Measurements from ENCODE around the gene PWWP2B. TPM values are rescaled to one million over a fixed set of nuclear protein-coding genes. Genes with fewer than 3 reads are reported as not detected.
"Not testable (repeated sequence)": the region's sequence is repeated elsewhere in the genome, so short reads cannot be mapped to it uniquely, and the experiment has no call there.

Gene PWWP2B
- polyA plus RNA-seq, 5 donors = 6.1 to 18.4 (median 10.7) TPM

DNA sequence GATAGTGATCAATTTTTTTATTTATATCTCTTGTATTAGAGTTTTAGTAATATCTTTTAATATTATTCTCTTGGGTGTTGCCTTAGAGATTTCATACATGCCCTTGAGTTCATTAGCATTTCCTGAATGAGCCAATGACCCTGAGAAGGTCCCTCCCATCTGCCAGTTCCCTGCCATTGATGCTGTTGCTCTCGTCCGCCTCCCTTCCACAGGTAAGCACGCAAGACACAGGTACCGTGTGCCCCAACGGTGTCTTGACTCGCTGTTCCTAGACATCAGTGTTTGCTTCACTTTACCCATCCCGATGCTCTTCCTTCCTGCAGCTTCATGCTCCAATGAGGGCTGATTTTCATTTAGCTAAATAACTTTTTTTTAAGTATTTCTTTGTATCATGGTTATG, 19.7 kb upstream of the PWWP2B start:
- DNase-seq = no peak

DNA sequence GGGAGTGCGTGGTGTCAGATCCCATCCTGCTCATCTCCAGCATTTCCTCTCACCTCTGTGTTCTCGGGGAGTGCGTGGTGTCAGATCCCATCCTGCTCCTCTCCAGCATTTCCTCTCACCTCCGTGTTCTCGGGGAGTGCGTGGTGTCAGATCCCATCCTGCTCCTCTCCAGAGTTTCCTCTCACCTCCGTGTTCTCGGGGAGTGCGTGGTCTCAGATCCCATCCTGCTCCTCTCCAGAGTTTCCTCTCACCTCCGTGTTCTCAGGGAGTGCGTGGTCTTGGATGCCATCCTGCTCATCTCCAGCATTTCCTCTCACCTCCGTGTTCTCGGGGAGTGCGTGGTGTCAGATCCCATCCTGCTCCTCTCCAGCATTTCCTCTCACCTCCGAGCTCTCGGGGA, 18.0 kb upstream of the PWWP2B start:
- not testable (repeated sequence) for DNase-seq

GRCh38 chr10:132380986-132381385, 16.0 kb upstream of the PWWP2B start:
- not testable (repeated sequence) for DNase-seq

- DNase-seq = no peak
Observed at GRCh38 chr10:132381741-132382140, 15.3 kb upstream of the PWWP2B start.

DNA sequence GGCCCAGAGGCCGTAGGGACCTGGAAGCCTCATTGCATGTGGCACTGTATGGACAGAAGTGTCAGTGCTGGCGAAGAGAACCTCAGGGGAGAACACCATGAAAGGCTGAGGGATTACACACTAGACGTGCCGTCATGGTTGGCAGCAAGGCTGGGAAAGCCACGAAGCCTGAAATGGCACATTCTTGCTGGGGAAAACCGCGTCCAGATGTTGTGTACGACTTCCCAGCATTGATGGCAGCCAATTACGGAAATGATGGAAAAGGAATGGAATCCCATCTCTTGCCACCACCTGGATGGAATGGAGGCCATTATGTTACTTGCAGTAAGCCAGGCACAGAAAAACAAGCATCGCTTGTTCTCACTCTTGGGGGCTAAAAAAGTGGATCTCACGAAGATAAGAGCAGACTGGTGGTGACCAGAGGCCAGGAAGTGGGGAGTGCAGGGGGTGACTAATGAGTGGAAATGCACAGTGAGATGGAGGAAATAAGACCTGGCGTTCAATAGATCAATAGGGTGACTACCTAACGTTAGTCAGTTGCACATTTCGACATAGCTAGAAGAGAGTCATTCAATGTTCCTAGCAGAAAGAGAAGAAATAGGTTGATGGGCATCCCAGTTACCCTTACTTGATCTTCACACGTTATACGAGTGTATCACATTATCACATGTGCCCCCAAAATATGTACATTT, 14.6 kb upstream of the PWWP2B start:
- no peak for DNase-seq

GRCh38 chr10:132383101-132383500, 13.9 kb upstream of the PWWP2B start:
- no peak for DNase-seq

DNA sequence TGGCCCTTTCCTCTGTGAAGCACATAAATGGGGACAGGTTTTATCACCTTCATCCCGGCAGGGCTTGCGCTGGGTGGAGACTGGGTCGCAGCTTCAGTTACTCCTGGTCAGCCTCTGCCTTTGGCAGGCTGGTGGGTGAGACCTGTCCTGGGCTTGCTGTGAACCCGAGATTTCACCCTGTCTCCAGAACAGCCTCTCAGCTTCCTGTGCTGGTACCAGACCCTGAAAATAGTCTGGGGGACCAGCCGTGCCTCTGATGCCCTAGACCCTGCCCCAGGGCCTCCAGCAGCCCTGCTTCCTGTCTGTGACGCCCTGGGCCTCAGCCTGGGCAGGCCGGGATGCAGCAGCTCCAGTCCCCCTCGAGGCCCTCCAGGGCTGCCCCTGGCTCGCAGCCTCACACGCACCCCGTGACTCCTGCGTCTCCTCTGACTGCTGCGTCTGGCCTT, 13.2 kb upstream of the PWWP2B start:
- no peak for DNase-seq

DNA sequence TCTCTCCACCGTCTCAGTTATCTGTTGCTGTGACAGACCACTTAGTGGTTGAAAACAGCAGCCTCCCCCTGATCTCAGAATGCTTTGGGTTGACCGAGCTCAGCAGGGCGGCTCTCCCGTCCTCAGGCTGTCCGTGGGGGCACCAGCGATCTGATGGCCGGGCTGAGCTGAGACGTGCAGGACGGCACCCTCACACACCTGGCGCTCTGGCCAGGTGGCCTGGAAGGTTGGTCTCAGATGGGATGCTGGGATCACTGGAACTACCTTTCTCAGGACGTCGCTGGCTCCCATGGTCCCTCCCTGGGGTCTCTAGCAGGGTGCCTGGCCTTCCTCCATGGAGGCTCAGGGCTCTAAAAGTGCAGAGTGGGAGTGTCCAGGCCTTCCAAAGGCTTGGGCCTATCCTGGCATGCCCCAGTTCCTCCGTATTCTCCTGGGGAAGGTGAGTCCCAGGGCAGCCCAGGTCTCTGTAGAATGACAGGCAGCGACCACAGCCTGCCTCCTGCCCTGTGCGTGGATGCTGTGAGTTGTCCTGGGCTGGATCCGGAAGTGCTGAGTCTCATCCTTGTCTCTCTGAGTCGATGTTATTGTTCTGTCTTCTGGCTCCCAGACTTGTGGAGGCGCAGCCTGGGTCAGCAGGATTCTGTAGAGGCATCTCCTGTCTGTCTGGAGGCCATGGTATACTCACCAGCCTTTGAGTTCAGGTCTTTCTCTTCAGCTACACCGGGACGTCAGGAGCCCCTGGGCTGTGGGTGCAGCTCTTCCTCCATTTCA, 12.2 kb upstream of the PWWP2B start:
- DNase-seq = no peak

DNA sequence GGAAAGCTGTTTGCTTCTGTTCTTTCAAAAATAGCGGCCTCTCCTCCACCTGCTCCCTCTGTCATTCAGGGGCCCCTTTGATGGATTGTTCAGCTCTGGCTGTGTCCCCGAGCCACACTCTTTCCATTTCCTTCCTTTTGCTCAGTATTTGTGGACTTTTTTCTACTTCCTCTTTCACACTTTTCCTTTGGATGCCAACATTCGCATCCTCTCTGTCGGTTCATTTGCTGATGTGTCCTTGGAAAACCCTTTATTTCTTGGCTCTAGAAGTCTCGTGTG, 11.7 kb upstream of the PWWP2B start:
- no peak for DNase-seq

- DNase-seq = no peak
Observed at GRCh38 chr10:132385721-132386418, 11.1 kb upstream of the PWWP2B start.

- no peak for DNase-seq
Observed at GRCh38 chr10:132386419-132386831, 10.6 kb upstream of the PWWP2B start.

GRCh38 chr10:132386896-132387295, 10.1 kb upstream of the PWWP2B start:
- not testable (repeated sequence) for DNase-seq

DNA sequence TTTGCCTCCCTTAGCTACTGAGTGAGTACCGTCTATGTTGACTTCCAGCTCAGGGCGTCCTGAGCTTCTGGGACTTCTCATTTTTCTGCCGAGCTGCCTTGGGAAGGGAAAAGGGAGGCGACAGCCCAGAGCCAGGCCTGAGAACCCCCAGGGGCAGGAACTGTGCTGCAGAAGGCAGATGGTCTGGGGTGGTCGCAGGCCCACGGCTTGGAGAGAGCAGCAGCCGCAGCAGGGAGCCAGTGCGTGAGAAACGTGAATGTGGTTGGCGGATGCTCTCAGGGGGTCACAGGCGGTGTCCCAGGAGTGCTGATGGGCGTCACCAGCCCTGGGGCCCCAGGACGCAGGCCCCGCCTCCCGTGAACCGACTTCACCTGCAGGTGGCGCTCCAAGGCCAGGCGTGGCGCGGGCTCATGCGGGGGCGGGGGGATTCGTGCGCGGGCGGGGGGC, 9.2 kb upstream of the PWWP2B start:
- DNase-seq = peak in 1 of 2 donors; percentile 64

DNA sequence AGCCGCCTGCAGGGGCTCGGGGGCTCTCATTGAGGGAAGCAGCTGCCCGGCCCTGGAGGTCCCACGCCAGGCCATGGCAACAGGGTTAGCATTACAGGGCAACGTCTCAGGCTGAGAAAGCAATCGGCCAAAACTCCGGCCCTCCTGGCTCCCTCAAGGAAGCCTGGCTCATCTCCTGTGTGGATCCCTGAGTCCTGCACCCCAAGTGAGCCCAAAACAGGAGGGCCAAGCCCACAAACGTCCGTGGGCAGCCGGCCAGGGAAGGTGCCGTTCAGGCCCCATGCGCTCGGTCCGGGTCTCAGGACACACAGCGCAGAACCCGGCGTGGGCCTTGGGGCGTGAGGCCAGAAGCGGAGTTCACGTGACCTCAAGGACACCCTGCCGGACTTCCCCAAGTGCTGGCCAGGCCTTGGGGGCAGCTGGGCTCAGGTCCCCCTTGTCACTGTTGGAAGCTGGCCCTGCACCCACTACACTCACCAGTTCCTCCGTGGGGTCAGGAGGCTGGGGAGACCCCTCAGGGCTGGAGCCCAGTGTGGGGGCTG, 8.0 kb upstream of the PWWP2B start:
- DNase-seq = no peak

DNA sequence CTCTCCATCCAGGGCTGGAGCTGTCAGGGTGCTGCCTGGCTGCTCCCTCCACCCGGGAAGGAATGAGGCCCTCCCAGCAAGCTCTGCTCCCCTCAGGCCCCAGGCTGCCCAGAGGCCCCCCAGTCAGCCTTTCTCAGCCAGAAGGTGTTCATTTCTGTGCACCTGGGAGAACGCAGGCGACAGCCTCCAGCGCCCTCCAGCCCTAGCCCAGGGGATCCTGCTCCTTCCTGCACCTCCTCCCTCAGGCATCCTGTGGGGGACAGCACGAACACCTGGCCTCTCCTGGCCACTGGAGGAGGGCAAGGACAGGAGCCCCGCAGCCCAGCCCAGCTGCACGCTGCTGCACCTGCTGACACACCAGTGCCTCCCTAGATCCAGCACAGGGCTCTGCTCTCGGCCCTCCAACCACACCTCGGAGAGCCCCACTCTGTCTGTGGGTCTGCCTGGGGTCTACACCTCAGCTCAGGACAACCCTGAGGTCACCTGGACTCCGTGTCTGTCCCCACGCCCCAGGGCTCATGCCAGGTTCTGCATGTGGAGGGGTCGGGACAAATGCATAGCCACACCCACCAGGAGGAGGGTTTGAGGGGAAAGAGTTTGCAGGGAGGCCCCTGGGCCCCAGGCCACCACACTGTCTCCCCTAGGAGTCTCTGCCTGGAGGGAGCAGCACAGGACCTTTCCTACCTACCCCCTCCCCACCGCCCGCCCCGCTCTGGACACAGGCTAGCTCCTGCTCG, 7.4 kb upstream of the PWWP2B start:
- no peak for DNase-seq

- DNase-seq = no peak
Observed at GRCh38 chr10:132390170-132390920, 6.7 kb upstream of the PWWP2B start.

- DNase-seq = no peak
Observed at GRCh38 chr10:132390921-132391675, 5.9 kb upstream of the PWWP2B start.

DNA sequence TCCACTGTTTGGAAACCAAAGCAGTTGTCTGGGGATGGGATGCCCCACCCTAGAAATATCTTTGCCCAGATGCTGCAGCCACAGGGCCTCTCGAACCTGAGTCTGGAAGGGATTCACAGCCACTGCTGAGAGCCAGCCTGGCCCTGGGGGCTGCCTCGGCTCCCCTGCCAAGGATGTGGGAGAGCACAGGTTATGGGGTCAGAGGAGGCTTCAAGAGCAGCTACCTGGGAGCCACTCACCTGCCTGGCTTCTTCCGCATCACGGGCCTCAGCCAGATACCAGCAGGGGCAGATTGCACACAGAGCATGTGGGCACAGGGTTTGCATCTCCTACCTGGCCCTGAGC, 5.4 kb upstream of the PWWP2B start:
- DNase-seq = no peak

DNA sequence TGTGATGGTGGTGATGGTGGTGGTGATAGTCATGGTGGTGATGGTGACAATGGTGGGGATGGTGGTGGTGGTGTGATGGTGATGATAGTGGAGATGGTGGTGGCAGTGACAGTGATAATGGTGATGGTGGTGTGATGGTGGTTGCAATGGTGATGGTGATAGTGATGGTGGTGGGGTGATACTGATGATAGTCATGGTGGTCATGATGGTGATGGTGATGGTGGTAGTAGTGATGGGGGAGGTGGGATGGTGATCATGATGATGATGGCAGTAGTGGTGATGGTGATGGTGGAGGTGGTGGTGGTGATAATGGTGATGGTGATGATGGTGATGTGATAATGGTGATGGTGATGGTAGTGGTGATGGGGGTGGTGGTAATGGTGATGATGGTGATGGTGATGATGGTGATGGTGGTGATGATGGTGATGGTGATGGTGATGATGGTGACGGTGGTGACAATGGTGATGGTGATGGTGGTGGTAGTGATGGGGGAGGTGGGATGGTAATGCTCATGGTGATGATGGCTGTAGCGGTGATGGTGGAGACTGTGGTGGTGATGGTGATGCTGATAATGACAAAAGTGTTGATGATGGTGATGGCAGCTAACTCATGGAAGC, 4.7 kb upstream of the PWWP2B start:
- DNase-seq = no peak
